COR-L47 (cell line): ENCODE measurements around the gene TTC27.
"Not testable (repeated sequence)": the region's sequence is repeated elsewhere in the genome, so short reads cannot be mapped to it uniquely, and the experiment has no call there.

ENCODE experiments used
- DNase-seq: peaks from one replicate; lab custom pipeline; 2025; lab: John Stamatoyannopoulos, UW

The TTC27 gene

GRCh38 chr2:32852856-32853255 lies 225.0 kb downstream of the TTC27 start:
- no peak for DNase-seq

GRCh38 chr2:32856891-32857290 lies 229.0 kb downstream of the TTC27 start:
- DNase-seq, result no peak

- DNase-seq, result no peak
Measured at GRCh38 chr2:32858713-32859112, 230.9 kb downstream of the TTC27 start.

GRCh38 chr2:32860385-32860784 lies 232.5 kb downstream of the TTC27 start:
- DNase-seq, result no peak

GRCh38 chr2:32862269-32863055 lies 234.6 kb downstream of the TTC27 start:
- DNase-seq, result no peak

- DNase-seq, result no peak
Measured at GRCh38 chr2:32863326-32863725, 235.5 kb downstream of the TTC27 start.

- DNase-seq, result no peak
Measured at GRCh38 chr2:32863803-32864202, 236.0 kb downstream of the TTC27 start.

- DNase-seq, result no peak
Measured at GRCh38 chr2:32864334-32865111, 236.7 kb downstream of the TTC27 start.

GRCh38 chr2:32865399-32866068 lies 237.7 kb downstream of the TTC27 start:
- no peak for DNase-seq

GRCh38 chr2:32866462-32866861 lies 238.6 kb downstream of the TTC27 start:
- not testable (repeated sequence) for DNase-seq
